ENCODE data around the gene MUSTN1.

Gene MUSTN1

DNA sequence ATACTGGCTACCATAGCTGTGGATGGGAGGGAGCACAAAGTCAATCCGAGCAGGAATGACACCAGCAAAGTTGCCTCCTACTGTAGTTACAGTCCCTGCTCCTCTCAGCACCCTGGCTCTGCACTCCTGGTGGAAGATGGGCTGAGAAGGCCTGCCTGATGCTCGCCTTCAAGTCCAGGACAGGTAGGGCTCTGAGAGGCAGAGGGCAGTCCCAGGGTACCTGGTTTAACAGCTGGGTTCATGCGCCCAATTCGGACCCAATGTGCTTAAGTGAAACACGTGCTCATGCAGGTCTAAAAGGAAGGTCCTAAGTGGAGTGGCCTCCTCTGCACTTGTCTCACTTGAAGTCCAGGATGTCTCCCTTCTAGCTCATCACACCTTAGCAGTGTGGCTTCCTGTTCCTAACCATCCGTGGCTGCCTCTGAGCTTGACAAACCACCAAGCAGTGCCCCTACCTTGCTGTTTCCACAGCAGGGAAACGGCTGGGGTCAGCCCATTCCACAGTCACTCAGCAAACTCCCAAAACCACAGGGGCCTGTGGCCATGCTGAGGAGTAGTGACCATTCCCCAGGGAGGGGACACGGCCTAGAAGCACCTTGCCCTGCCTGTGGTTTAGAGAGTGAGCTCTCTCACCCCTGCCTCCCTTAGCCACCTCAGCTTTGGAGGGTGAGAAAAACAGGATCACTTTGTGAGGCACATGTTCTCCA, 3.9 kb upstream of the MUSTN1 start:
- Histone ChIP-seq H3K4me1 (ENCODE audit: insufficient read depth, low read length, severe bottlenecking) (no peaks in the 10 kb centered on the region), H3K9me3 (ENCODE audit: low read length) (no peaks in the 10 kb centered on the region), H3K79me2 (ENCODE audit: insufficient read depth, low read length) (no peaks in the 10 kb centered on the region), H3F3A (ENCODE audit: insufficient read depth, low read length) (no peaks in the 10 kb centered on the region), H3K27ac (ENCODE audit: low read depth, low read length, poor library complexity, severe bottlenecking) (no peak overlapping the region), H3K4me3 (ENCODE audit: low read depth, low read length, poor library complexity, severe bottlenecking) (no peak overlapping the region), H3K27me3 (ENCODE audit: insufficient read depth, low read length) (no peaks in the 10 kb centered on the region), H4K20me1 (ENCODE audit: insufficient read depth, low read length) (no peaks in the 10 kb centered on the region), H3K36me3 (ENCODE audit: insufficient read depth, low read length) (peaks cover 10% of the 10 kb centered on the region; the same call in 1 of the 2 replicates), H3K9ac (ENCODE audit: low read length) (no peak overlapping the region), H3K4me2 (ENCODE audit: low read length) (no peak overlapping the region), H3K9me2 (ENCODE audit: low read depth, low read length) (no peaks in the 10 kb centered on the region), H2AFZ (ENCODE audit: low read length) (no peak overlapping the region)
- TF ChIP-seq, protein P1, sequence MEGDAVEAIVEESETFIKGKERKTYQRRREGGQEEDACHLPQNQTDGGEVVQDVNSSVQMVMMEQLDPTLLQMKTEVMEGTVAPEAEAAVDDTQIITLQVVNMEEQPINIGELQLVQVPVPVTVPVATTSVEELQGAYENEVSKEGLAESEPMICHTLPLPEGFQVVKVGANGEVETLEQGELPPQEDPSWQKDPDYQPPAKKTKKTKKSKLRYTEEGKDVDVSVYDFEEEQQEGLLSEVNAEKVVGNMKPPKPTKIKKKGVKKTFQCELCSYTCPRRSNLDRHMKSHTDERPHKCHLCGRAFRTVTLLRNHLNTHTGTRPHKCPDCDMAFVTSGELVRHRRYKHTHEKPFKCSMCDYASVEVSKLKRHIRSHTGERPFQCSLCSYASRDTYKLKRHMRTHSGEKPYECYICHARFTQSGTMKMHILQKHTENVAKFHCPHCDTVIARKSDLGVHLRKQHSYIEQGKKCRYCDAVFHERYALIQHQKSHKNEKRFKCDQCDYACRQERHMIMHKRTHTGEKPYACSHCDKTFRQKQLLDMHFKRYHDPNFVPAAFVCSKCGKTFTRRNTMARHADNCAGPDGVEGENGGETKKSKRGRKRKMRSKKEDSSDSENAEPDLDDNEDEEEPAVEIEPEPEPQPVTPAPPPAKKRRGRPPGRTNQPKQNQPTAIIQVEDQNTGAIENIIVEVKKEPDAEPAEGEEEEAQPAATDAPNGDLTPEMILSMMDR (IDR thresholded peaks at IDR 0.05; ENCODE audit: low read length) = no peak
- no peak for TF ChIP-seq EZH2 (IDR thresholded peaks at IDR 0.05; ENCODE audit: borderline replicate concordance, low read length)

- Histone ChIP-seq H3K79me2 (ENCODE audit: insufficient read depth, low read length) (no peaks in the 10 kb centered on the region), H3K9me3 (ENCODE audit: low read length) (no peaks in the 10 kb centered on the region), H3K4me3 (ENCODE audit: low read depth, low read length, poor library complexity, severe bottlenecking) (no peak overlapping the region), H3K36me3 (ENCODE audit: insufficient read depth, low read length) (peaks cover 5% of the 10 kb centered on the region; the same call in 1 of the 2 replicates), H3F3A (ENCODE audit: insufficient read depth, low read length) (no peaks in the 10 kb centered on the region), H3K4me1 (ENCODE audit: insufficient read depth, low read length, severe bottlenecking) (no peaks in the 10 kb centered on the region), H3K4me2 (ENCODE audit: low read length) (no peak overlapping the region), H3K9ac (ENCODE audit: low read length) (no peak overlapping the region), H3K27ac (ENCODE audit: low read depth, low read length, poor library complexity, severe bottlenecking) (no peak overlapping the region), H3K9me2 (ENCODE audit: low read depth, low read length) (no peaks in the 10 kb centered on the region), H2AFZ (ENCODE audit: low read length) (no peak overlapping the region), H3K27me3 (ENCODE audit: insufficient read depth, low read length) (no peaks in the 10 kb centered on the region), H4K20me1 (ENCODE audit: insufficient read depth, low read length) (no peaks in the 10 kb centered on the region)
- TF ChIP-seq, protein P1 (IDR thresholded peaks at IDR 0.05; ENCODE audit: low read length) = no peak
- no peak for TF ChIP-seq EZH2 (IDR thresholded peaks at IDR 0.05; ENCODE audit: borderline replicate concordance, low read length)
Observed at GRCh38 chr3:52836986-52837385, 2.2 kb upstream of the MUSTN1 start.

DNA sequence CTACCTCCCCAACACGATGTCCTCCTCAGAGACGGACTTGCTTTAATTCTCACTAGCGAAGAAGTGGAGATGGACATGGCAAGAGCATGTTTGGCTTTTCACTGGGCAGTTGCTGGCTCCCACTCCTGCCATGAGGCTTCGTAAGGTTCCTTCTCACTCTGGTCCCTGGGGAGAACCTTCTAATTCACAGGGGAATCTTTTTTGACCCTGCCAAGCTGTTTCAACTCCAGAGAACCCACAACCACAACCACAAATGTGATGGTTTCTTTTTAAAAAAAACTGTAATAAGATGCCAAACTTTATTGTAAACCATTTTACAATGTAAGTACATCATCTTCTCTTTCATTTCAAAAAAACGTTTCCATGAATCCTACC, 1.6 kb upstream of the MUSTN1 start:
- no peaks in the 10 kb centered on the region for H3K27me3 ChIP-seq (ENCODE audit: insufficient read depth, low read length)
- H3K27ac ChIP-seq (ENCODE audit: low read depth, low read length, poor library complexity, severe bottlenecking) = no peak overlapping the region
- no peaks in the 10 kb centered on the region for H3K4me1 ChIP-seq (ENCODE audit: insufficient read depth, low read length, severe bottlenecking)
- no peak overlapping the region for H2AFZ ChIP-seq (ENCODE audit: low read length)
- H4K20me1 ChIP-seq (ENCODE audit: insufficient read depth, low read length) = no peaks in the 10 kb centered on the region
- H3K4me3 ChIP-seq (ENCODE audit: low read depth, low read length, poor library complexity, severe bottlenecking) = no peak overlapping the region
- no peaks in the 10 kb centered on the region for H3K79me2 ChIP-seq (ENCODE audit: insufficient read depth, low read length)
- no peak for TF ChIP-seq EZH2 (IDR thresholded peaks at IDR 0.05; ENCODE audit: borderline replicate concordance, low read length)
- TF ChIP-seq, protein P1 (IDR thresholded peaks at IDR 0.05; ENCODE audit: low read length) = no peak
- H3F3A ChIP-seq (ENCODE audit: insufficient read depth, low read length) = no peaks in the 10 kb centered on the region
- H3K4me2 ChIP-seq (ENCODE audit: low read length) = no peak overlapping the region
- H3K9ac ChIP-seq (ENCODE audit: low read length) = no peak overlapping the region
- H3K9me3 ChIP-seq (ENCODE audit: low read length) = no peaks in the 10 kb centered on the region
- 0 out of 2 replicates have a peak, but pooled peaks cover 5% of the 10 kb centered on the region for H3K36me3 ChIP-seq (ENCODE audit: insufficient read depth, low read length)
- no peaks in the 10 kb centered on the region for H3K9me2 ChIP-seq (ENCODE audit: low read depth, low read length)
